Keratinocyte (primary cell): ENCODE measurements around the gene CBX7.

Experiments used
- CTCF ChIP-seq, 3 experiments: IDR thresholded peaks in 1 of 3; conservative IDR thresholded peaks in 1 of 3; optimal IDR thresholded peaks in 1 of 3; 2 replicates in 2 of 3; 3 replicates in 1 of 3; pipeline versions ENCODE3 to v1.5.1; 2011; ENCODE audit warnings: low read length in 3 of 3, mild to moderate bottlenecking in 3 of 3, moderate library complexity in 2 of 3, control low read depth in 1 of 3, inconsistent platforms in 1 of 3; ENCODE audit not compliant: insufficient read depth in 2 of 3; ENCODE audit errors: extremely low read depth in 1 of 3
- EZH2 ChIP-seq: IDR thresholded peaks from one replicate; pipeline ENCODE4 v1.6.1; 2012; ENCODE audit warnings: inconsistent platforms, mild to moderate bottlenecking, low read length, moderate library complexity

DNA sequence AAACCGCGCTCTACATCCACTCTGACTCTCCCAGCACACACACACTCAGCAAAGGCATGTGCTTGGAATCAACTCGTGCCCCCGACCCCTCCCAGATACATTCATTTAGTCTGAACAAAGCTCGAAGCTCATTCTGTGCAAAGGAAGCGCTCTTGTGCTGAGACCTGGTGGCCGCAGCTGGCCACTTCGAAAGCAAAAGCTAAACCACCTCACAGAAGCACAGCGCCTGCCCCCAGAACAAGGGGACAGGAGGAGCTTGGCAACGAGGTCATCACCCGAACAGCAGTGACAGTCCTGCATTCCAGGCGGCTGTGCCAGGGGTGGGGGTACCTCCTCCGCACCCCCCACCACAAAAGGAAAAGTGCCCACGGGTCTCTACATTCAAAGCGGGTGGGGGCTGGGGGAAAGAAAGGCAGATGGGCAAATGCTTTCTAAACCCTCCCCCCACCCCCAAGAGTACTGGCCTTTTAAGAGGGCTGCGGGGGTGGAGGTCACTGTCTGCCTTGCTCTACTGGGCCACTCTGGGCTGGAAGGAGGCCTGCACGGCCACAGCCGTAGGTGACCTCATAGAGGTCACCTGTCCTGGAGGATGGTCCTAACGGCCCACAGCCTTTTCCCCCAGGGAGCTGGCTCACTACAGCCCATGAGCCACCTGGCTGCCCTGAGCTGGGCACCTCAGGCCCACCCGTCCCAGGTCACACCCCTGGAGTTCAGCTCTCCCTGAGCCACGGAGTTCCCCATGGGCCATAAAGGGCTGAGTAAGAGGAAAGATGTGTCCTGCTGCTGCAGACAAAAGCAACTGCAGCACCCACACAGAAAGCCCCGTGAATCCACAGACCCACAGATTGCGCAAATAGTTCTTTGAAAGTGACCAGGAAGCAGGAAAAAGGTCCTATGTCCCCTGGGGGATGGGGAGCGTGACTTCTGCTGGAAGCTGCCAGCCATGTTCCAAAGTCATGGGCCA, 21.3 kb downstream of the CBX7 start:
- no peak for TF ChIP-seq CTCF (optimal IDR thresholded peaks at IDR 0.05 in 1 of 3, IDR thresholded peaks at IDR 0.05 in 1 of 3, conservative IDR thresholded peaks at IDR 0.05 in 1 of 3; ENCODE audit: extremely low read depth in 1 of 3, insufficient read depth in 2 of 3, low read length in 3 of 3)
- TF ChIP-seq EZH2 = no peak
